GM21825 (cell line): Measurements from ENCODE around the gene KLHL26.
A peak's percentile ranks its signal among the peaks of the same experiment; 100 is the strongest.

ENCODE experiments used
- ATAC-seq: cut with Tn5 transposase; IDR thresholded peaks from one replicate; pipeline ENCODE4 v1.9.1; 2021; ENCODE audit warnings: mild to moderate bottlenecking, moderate library complexity; ENCODE audit not compliant: unreplicated experiment

KLHL26 gene

GRCh38 chr19:18646535-18647370 lies 9.9 kb downstream of the KLHL26 start:
- ATAC-seq = no peak

DNA sequence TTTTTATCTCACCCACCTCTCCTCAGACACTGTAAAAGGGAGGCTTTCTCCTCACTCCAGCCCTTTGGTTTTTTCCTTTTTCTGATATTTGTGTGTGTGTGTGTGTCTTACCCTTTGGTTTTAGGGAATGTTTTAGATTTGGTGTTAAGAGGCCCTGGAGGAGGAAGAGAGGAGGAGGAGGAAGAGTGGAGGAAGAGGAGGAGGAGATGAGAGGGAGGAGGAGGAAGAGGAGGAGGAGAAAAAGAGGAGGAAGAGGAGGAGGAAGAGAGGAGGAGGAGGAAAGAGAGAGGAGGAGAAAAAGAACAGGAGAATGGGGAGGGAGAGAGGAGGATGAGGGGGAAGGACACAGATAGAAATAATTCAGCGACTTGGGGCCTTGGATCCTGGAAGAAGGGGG lies 10.5 kb downstream of the KLHL26 start:
- ATAC-seq = no peak

GRCh38 chr19:18647807-18648206 lies 11.0 kb downstream of the KLHL26 start:
- ATAC-seq = no peak

GRCh38 chr19:18648973-18649315 lies 12.1 kb downstream of the KLHL26 start:
- no peak for ATAC-seq

DNA sequence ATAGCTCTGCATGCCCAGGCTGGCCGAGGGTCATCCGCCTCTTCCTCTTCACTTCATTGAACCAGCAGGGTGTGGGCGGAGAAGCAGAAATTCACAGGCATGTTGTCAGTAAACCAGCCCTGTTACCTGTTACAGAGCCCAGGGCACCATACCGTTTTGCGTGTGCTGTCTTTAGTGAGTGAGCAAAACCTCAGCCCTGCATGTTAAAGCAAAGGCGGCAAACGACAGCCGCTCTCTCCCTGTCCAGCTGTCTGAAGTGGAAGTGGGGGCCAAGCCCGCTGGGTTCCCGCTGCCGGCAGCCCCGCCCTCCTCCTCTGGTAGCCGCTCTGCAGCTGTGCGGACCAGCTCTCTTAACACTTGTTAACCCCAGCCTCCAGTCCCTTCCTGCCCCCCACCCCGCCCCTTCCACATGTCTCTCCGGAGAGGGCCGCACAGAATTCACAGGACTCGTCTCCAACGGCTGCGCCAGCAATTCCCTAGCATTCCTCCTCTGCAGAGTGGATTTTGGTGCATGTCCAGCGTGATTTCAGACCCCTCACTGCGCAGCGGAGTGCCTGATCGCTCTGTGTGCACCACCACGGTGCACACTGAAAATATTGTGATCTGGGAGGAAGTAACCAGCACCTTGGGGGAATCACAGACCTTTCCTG lies 12.7 kb downstream of the KLHL26 start:
- no peak for ATAC-seq

- no peak for ATAC-seq
These were observed 13.2 kb downstream of the KLHL26 start for GRCh38 chr19:18650021-18650390.

- no peak for ATAC-seq
These were observed 13.7 kb downstream of the KLHL26 start for GRCh38 chr19:18650468-18651041.

GRCh38 chr19:18651300-18651699 lies 14.5 kb downstream of the KLHL26 start:
- no peak for ATAC-seq

GRCh38 chr19:18651733-18652132 lies 14.9 kb downstream of the KLHL26 start:
- ATAC-seq = no peak

DNA sequence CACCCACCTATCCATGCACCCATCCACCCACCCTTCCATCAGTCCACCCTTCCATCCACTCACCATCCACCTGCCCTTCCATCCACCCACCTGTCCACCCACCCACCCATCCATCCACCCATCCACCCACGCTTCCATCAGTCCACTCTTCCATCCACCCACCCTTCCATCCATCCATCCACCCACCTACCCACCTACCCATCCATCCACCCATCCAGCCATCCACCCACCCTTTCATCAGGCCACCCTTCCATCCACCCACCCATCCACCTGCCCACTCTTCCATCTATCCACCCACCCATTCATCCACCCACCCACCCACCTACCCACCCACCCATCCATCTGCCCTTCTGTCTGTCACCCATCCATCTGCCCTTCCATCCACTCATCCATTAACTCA lies 17.0 kb downstream of the KLHL26 start:
- no peak for ATAC-seq

- ATAC-seq = no peak
These were observed 17.6 kb downstream of the KLHL26 start for GRCh38 chr19:18654469-18654868.

GRCh38 chr19:18655173-18655844 lies 18.5 kb downstream of the KLHL26 start:
- no peak for ATAC-seq

DNA sequence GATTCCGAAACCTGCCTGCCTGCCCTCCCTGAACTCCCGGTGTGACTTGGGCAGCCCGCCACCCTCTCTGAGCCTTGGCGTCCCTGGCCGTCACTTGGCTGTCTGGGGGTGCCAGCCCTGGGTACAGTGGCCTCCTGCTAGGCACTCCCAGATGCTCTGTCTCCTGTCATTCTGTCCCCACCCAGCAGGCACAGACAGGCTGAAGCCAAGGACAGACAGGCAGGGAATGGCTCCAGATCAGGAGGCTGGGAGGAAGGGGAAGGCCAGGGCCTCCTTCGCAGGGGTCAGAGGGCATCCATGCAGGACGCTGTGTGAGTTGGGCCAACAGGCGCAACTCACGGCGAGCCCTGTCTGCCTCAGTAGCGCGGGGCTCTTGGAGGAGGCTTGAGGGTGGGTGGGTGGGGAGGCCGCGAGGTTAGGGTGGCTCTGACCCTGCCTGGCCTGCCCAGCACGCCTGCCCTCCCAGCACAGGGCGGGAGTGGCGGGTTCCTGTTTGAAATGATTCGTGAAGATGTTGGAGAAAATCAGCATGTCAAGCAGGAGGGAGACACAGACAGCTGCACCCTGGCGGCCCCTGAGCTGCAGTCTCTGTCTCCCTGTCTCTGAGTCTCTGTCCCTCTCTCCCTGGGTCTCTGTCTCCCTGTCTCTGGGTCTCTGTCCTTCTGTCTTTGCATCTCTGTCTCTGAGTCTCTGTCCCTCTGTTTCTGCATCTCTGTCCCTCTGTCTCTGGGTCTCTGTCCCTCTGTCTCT lies 19.7 kb downstream of the KLHL26 start:
- ATAC-seq = no peak

DNA sequence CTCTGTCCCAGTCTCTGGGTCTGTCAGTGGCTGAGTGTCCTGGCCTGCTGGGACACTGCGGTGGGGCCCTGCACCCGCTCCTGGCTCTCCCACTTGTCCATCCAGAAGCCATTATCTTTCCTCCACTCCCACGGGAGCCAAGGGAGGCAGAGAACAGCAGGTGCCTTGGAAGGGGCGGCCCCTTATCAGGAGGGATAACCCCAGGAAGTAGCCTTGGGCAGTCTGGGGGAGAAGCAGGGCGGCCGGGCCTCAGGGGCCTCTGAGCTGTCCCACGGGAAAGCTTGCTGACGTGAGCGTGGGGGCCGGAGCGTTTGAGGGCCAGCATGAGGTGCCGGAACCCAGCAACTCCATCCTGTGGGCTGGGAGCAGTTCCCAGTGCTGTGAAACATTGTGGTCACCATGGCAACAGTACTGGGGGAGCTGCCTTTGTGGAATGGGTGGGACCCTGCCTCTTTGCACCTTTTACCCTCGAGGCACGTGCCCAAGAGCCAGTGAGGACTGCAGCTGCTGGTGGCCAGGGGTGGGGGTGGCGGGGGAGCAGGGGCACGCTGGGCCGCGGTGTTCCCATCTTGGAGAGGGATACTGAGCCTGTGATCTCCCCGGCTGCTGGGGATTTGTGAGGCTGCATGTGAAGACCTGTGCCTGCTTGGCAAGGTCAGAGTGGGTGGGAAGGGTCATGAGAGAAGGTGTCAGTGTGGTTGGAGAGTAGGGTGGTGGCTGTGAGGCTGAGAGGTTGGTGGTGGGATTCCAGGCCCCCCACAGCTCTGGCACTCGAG lies 20.9 kb downstream of the KLHL26 start:
- peak; percentile 45 for ATAC-seq

DNA sequence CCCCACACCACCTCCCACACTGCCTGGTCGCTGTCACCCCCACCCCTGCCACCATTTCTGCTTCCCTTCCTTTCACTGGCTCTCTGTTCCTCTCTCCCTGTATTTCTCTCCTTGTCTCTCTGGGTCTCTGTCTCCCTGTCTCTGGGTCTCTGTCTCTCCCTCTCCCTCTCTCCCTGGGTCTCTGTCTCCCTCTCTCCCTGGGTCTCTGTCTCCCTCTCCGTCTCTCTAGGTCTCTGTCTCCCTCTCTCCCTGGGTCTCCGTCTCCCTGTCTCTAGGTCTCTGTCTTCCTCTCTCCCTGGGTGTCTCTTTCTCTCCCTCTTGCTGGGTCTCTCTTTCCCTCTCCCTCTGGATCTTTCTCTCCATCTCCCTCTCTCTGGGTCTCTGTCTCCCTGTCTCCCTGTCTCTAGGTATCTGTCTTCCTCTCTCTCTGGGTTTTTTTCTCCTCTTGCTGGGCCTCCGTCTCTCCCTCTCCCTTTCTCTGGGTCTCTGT lies 21.6 kb downstream of the KLHL26 start:
- no peak for ATAC-seq

DNA sequence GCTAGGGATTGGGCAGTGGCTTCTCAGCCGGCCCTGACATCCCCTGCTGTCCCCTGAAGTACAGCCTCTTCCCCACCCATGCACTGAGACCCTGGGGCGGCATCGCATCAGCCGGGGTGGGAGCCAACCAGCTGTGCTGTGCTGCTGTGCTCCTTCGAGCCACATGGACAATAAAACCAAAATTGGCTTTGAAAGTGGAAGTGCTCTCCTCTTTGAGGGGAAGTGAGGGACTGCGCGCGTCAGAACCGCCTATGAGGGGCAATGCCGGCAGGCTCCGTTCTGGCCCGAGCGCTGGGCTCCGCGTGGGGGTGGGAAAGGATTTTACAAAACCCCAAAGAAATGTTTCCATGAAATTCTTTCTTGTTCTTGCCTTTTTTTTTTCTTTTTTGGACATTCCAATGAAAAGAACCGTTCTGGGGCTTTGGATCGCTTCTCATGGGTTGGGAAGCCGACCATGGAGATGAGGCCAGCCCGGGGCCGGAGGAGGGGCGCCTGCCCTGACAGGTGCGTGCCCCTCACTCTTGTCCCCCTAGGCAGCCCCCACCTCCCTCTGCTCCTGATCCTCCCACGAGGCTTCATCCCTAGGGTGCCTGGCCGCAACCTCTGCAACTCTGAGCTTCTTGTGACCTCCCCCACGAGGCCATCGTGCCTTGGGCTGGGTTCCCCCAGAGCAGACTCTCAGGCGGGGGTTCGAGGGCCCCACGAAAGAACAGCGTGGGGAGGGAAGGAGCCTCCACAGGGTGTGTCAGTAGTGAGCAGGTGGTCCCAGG lies 22.6 kb downstream of the KLHL26 start:
- ATAC-seq = no peak

DNA sequence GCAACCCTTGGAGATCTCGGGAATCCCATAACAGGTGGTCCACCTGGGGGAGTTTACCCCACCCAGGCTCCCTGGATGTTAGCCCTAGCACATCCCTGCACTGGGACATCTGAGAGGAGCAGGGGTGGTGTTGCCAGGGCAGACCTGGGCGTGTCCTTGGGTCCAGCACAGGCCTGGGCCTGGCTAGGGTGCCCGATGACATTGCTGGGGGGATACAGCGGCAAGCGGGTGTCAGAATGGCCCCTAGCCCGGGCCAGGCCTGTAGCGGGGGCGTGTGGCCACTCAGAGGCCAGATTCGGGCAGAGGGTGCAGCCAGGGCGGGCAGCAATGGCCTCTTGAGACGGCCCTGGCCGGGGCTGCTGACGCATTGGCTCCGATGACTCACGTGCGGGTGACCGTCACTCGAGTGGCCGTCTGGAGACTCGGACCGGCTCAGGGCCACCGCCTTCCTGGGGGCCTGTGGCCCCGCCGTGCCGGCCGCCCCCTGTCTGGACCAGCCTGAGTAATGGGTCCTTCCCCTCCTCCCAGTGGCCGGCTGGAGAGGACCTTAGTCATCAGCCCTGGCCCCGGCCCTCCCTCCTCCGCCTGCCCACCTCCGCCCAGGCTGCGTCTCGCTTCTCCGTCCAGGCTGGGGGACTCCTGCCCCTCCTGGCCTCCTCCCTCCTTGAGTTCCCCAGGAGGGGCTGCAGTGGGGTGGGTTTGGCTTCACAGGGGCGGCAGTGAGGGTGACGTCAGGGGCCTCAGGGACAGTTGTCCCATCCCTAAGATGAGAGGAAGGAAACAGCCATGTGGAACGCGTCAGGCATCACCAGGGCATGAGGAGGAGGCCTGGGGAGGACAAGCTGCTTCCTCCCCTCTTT lies 23.5 kb downstream of the KLHL26 start:
- ATAC-seq = no peak

- no peak for ATAC-seq
These were observed 24.3 kb downstream of the KLHL26 start for GRCh38 chr19:18660939-18661670.
